ENCODE measurements around the gene PRKAG1.
A peak's percentile ranks its signal among the peaks of the same experiment; 100 is the strongest.

Gene PRKAG1

DNA sequence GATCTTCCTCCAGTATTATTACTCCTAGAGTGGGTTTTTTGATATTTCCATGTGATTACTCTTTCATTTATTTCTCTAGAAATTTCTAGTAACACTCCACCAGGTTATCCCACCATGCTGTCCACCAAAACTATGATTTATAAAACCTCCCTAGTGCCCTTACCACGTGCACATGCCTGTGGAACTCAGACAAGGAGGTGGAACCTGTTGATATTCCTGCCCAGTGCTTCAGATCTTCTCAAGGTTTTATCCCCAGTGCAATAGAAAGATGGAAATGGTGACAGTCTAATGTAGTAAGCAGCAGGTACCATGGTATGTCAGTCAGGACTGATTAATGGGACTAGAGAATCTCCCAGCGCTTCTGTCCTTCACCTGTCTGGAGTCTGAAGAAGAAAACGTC lies 57.7 kb downstream of the PRKAG1 start:
- no peak for DNase-seq

DNA sequence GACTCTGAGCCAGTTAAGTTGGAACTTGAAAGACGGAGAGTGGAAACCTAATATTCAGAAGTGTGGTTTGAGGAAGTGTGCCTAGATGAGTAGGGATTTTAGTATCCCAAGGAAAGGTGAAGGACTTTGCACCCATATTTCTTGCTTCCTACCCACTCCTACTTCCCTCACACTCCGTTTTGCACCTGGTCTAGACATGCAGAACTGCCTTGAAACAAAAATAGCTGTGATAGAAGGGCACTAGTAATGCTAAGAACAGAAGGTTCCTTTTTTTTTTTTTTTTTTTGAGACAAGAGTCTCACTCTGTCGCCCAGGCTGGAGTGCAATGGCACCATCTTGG lies 60.6 kb downstream of the PRKAG1 start:
- no peak for DNase-seq

DNA sequence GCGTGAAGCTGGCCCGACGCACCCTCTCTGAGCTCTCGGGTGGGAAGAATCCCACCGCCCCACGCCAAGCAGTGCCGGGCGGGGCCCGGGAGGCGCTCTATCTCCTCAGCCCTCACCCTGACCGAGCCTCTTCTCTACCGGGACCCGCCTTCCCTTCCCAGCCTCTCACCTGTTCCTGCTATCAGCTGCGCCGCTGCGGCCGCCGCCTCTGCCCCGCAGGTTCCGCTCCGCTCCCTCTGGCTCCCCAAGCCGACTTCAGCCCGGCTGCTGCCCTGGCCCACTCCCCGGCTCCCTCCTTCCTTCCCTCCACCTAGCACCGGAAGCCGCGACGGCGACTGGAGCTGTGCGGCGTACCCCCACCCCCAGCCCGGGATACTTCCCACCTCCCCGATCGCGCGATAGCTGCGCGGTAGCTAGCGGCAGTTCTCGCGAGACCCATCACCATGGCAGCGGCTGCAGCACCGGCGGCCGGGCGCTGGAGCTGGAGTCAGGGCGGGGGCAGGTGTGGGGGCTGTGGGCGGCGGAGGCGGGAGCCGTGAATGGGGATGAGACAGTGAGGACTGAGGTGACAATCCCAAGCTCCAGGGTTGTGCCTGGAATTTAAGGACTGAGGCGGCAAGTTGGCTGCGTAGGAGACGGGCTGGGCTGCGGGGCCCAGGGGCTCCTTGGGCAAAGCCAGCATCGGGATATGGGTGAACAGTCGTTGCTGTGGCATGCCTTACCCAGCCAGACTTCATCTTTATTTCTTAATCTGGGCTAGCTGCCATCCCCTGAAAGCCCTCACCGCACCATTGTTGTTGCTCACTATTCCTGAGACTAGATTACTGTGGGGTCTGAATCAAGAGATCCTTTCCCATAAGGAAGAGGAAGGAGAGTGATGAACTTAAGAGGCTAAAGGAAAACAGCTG lies 61.2 kb downstream of the PRKAG1 start, which contains the start of gene ARF3:
Gene ARF3 (minus strand): TSS at position 347 of the 908 bp plus-strand sequence. CDS start 16,392 bp downstream, outside the sequence.
- DNase-seq, result peak; percentile 84

DNA sequence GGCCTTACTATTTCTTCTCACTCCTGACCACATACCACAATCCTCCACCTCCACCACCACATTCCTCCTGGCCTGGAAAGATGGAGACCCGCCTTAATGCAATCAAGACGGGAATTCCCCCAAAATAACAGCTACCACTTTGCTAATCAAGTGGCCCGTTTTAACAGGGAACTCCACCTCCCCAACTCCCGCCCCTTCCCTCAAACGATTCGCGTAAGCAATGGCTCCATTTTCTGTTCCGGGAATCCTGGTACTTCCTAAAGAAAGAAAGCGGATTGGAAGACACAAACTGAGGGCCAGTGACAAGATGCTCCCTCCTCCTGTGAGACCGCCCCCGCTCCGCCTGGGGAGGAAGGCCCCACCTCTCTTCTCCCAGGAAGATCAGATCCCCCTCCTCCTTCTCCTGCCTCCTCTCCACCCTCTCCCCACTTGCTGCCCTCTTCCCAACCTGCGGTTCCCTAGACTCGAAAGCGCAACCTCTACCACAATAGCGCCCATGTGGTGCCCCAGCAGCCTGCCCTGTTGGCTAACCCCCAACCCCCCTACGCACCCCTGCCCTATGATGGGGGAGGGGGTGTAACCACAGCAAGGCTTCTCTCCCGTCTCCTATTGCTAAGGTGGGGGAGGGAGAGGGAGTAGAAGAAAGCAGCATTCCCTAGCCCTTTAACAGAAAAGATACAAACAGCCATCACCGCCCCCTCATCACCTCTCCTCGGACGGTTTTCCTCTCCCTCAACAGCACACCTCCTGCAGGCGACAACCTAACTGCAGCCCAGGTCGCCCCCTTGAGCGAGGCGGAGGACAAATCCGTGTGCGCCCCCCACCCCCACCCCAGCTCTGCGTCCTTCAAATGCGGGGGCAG lies 62.1 kb downstream of the PRKAG1 start:
- peak; percentile 34 for DNase-seq

DNA sequence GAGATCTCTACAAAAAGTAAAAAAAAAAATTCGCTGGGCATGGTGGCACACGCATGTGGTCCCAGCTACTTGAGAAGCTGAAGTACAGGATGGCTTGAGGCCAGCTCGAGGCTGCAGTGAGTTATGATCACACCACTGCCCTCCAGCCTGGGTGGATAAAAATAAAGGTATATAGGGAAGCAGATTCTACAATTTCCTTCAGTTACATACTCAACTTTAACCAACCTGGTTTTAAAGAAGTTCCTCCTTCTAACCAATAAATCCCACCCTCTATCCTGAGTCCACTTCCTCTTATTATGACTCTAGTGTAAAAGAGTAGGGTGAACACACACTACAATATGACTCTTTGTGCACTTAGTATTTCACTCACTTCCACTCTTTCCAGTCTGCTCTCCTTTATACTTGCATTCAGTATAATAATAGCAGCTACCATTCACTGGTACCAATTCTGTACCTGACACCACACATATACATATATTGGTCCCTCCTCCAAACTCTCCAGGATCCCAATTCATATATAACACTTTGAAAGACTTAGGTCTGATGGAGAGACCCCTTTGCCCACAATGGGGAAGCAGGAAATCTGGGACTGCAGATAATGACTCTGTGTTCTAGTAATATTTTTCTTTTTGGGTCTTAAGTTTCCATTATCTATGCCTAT lies 63.6 kb downstream of the PRKAG1 start:
- no peak for DNase-seq

DNA sequence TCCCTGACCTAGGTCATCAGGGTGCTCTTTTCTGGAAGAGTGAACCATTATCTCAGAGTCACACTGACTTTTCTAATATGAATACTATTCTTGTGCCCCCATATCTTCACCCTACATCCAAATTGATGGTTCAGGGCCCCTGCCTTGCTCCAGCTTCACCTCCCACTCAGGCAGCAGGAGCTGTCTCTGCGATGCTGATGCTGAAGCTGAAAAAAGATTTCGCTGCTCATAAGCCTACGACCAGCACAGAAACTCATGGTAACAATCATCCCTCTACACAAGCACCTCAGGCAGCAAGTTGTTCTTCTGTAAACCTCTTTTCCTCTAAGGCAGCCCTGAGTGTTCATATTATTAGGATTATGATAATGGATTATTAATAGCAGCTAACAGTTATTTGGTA lies 64.5 kb downstream of the PRKAG1 start:
- DNase-seq, result no peak

DNA sequence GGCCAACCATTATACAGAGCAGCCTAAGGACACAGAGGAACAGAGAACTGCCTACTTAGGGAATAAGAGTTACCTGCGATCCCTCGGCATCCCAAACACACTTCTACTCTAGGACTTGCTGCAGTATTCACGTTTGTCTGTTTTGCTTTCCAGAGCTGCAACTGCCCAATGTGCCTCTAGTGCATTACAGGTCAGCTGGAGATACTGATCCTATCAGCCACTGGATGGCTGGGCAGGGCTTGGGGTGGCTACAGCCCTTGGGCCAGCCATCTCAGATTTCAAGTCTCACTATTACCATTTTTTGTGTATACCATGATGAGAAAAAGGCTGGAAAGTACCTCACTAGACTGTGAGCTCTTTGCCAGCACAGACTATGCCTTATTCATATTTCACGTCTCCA lies 65.9 kb downstream of the PRKAG1 start:
- no peak for DNase-seq
